ENCODE measurements around the gene LIG1. TPM values are rescaled to one million over a fixed set of nuclear protein-coding genes. Genes with fewer than 3 reads are reported as not detected.
A peak's percentile ranks its signal among the peaks of the same experiment; 100 is the strongest.

Gene LIG1
- total and polyA plus RNA-seq, 2 of the 13 experiments (the other 11 are each of a cell fraction or from before 2014, with no cell fraction given): 20.1 to 64.4 TPM

- TF ChIP-seq ZNF563 (CRISPR knock-in tag; IDR thresholded peaks at IDR 0.05) (peak; percentile 11; the same call in 1 of the 2 replicates), DNMT1 (CRISPR knock-in tag; IDR thresholded peaks at IDR 0.05) (0 out of 2 replicates have a peak, but pooled peaks have one; percentile 32), ZNF558 (CRISPR knock-in tag; IDR thresholded peaks at IDR 0.05; ENCODE audit: borderline replicate concordance) (peak; percentile 62; the same call in 1 of the 2 replicates), ZBTB39 (CRISPR knock-in tag; IDR thresholded peaks at IDR 0.05) (peak; percentile 28; the same call in 1 of the 2 replicates), ZNF383 (CRISPR knock-in tag; IDR thresholded peaks at IDR 0.05; ENCODE audit: borderline replicate concordance) (no peak), ZNF891 (CRISPR knock-in tag; IDR thresholded peaks at IDR 0.05) (0 out of 2 replicates have a peak, but pooled peaks have one; percentile 17), GATA4 (IDR thresholded peaks at IDR 0.05; ENCODE audit: borderline replicate concordance, low read depth) (0 out of 2 replicates have a peak, but pooled peaks have one; percentile 12), KMT2A (CRISPR knock-in tag; IDR thresholded peaks at IDR 0.05) (peak; percentile 18; the same call in 1 of the 2 replicates), ZNF800 (CRISPR knock-in tag; IDR thresholded peaks at IDR 0.05) (no peak), ZSCAN21 (CRISPR knock-in tag; IDR thresholded peaks at IDR 0.05; ENCODE audit: borderline replicate concordance) (no peak), ZNF451 (CRISPR knock-in tag; IDR thresholded peaks at IDR 0.05) (peak; percentile 57; the same call in 1 of the 2 replicates), AFF4 (CRISPR knock-in tag; IDR thresholded peaks at IDR 0.05) (no peak), ZNF20 (CRISPR knock-in tag; IDR thresholded peaks at IDR 0.05) (no peak), ZSCAN30 (CRISPR knock-in tag; IDR thresholded peaks at IDR 0.05) (no peak), ZNF292 (CRISPR knock-in tag; IDR thresholded peaks at IDR 0.05; ENCODE audit: borderline replicate concordance, low read depth) (no peak), DMAP1 (CRISPR knock-in tag; IDR thresholded peaks at IDR 0.05) (peak; percentile 17; the same call in 1 of the 2 replicates), ZNF598 (CRISPR knock-in tag; IDR thresholded peaks at IDR 0.05; ENCODE audit: borderline replicate concordance) (no peak), PHF20 (CRISPR knock-in tag; IDR thresholded peaks at IDR 0.05) (peak; percentile 43; the same call in 1 of the 2 replicates), KDM5B (CRISPR knock-in tag; IDR thresholded peaks at IDR 0.05; ENCODE audit: borderline replicate concordance) (no peak), ZNF101 (CRISPR knock-in tag; IDR thresholded peaks at IDR 0.05; ENCODE audit: borderline replicate concordance, low read depth) (no peak), ZNF354B (CRISPR knock-in tag; IDR thresholded peaks at IDR 0.05) (0 out of 2 replicates have a peak, but pooled peaks have one; percentile 35), ZNF790 (CRISPR knock-in tag; IDR thresholded peaks at IDR 0.05; ENCODE audit: borderline replicate concordance) (0 out of 2 replicates have a peak, but pooled peaks have one; percentile 35)
Observed at GRCh38 chr19:48170817-48171347, 738 bp upstream of the LIG1 start (continued).
